H9 (cell line): ENCODE data around the gene DNAJC15. TPM values are rescaled to one million over a fixed set of nuclear protein-coding genes. Genes with fewer than 3 reads are reported as not detected.

Source experiments
- DNase-seq: peaks from one replicate; pipeline ENCODE4 v3.0.0-alpha.2; 2017
- H2AFZ ChIP-seq: one replicate; pipeline ENCODE4 v1.6.1; 2013; ENCODE audit warnings: mild to moderate bottlenecking, low read length, control low read depth, moderate library complexity
- H2AK5ac ChIP-seq: 2 replicates; pipeline ENCODE4 v1.6.1; 2013; ENCODE audit warnings: low read length, control low read depth, mixed read lengths; ENCODE audit not compliant: insufficient read length
- H2BK120ac ChIP-seq: one replicate; pipeline ENCODE4 v1.6.1; 2013; ENCODE audit warnings: low read depth, mild to moderate bottlenecking, low read length, control low read depth, inconsistent platforms; ENCODE audit not compliant: poor library complexity, severe bottlenecking
- H2BK12ac ChIP-seq: 2 replicates; pipeline ENCODE4 v1.6.1; 2013; ENCODE audit warnings: low read length, control low read depth, mixed read lengths, low read depth; ENCODE audit not compliant: insufficient read length
- H2BK15ac ChIP-seq: 2 replicates; pipeline ENCODE4 v1.6.1; 2013; ENCODE audit warnings: low read depth, low read length, control low read depth
- H2BK20ac ChIP-seq: one replicate; pipeline ENCODE4 v1.6.1; 2013; ENCODE audit warnings: low read depth, mild to moderate bottlenecking, low read length, control low read depth, inconsistent platforms; ENCODE audit not compliant: poor library complexity, severe bottlenecking
- H2BK5ac ChIP-seq: 2 replicates; pipeline ENCODE4 v1.6.1; 2013; ENCODE audit warnings: low read length, control low read depth, mixed read lengths; ENCODE audit not compliant: insufficient read length
- H3K14ac ChIP-seq: 2 replicates; pipeline ENCODE4 v1.6.1; 2013; ENCODE audit warnings: low read length, control low read depth; ENCODE audit not compliant: insufficient read depth
- H3K18ac ChIP-seq: 2 replicates; pipeline ENCODE4 v1.6.1; 2013; ENCODE audit warnings: low read depth, mild to moderate bottlenecking, mixed read lengths, low read length, control low read depth; ENCODE audit not compliant: insufficient read length
- H3K23ac ChIP-seq: 2 replicates; pipeline ENCODE4 v1.6.1; 2013; ENCODE audit warnings: low read length, control low read depth, mixed read lengths, low read depth; ENCODE audit not compliant: insufficient read length
- H3K23me2 ChIP-seq: 2 replicates; pipeline ENCODE4 v1.6.1; 2013; ENCODE audit warnings: low read depth, mild to moderate bottlenecking, mixed read lengths, low read length, control low read depth; ENCODE audit not compliant: insufficient read length, poor library complexity, severe bottlenecking
- H3K27ac ChIP-seq: 2 replicates; pipeline ENCODE4 v1.5.1; 2013; ENCODE audit warnings: low read length, control low read depth, mixed read lengths, low read depth; ENCODE audit not compliant: insufficient read length
- H3K27me3 ChIP-seq: 2 replicates; pipeline ENCODE4 v1.6.1; 2013; ENCODE audit warnings: low read length, control low read depth, inconsistent platforms; ENCODE audit not compliant: insufficient read depth
- H3K4ac ChIP-seq: 2 replicates; pipeline ENCODE4 v1.6.1; 2013; ENCODE audit warnings: low read depth, mild to moderate bottlenecking, control low read depth, inconsistent platforms, low read length, moderate library complexity
- H3K4me1 ChIP-seq: 2 replicates; pipeline ENCODE4 v1.6.1; 2013; ENCODE audit warnings: low read length, control low read depth, inconsistent platforms; ENCODE audit not compliant: insufficient read depth
- H3K4me2 ChIP-seq: 2 replicates; pipeline ENCODE4 v1.6.1; 2013; ENCODE audit warnings: low read length, control low read depth, mixed read lengths; ENCODE audit not compliant: insufficient read length, insufficient read depth
- H3K56ac ChIP-seq: 2 replicates; pipeline ENCODE4 v1.6.1; 2013; ENCODE audit warnings: low read depth, mild to moderate bottlenecking, mixed read lengths, low read length, control low read depth; ENCODE audit not compliant: insufficient read length
- H3K79me1 ChIP-seq: 2 replicates; pipeline ENCODE4 v1.6.1; 2013; ENCODE audit warnings: low read depth, mild to moderate bottlenecking, moderate library complexity, low read length, control low read depth, inconsistent platforms; ENCODE audit not compliant: insufficient read depth, poor library complexity, severe bottlenecking
- H3K79me2 ChIP-seq: 2 replicates; pipeline ENCODE4 v1.6.1; 2013; ENCODE audit warnings: low read length, control low read depth, inconsistent platforms; ENCODE audit not compliant: insufficient read depth
- H3K9ac ChIP-seq: 2 replicates; pipeline ENCODE4 v1.6.1; 2013; ENCODE audit warnings: low read length, control low read depth, mixed read lengths; ENCODE audit not compliant: insufficient read length; ENCODE audit errors: extremely low read depth
- H3K9me3 ChIP-seq: one replicate; pipeline ENCODE4 v1.6.1; 2013; ENCODE audit warnings: low read depth, low read length, inconsistent platforms; ENCODE audit not compliant: control insufficient read depth
- H3T11ph ChIP-seq: one replicate; pipeline ENCODE4 v1.6.1; 2013; ENCODE audit warnings: mild to moderate bottlenecking, low read length, control low read depth, inconsistent platforms
- H4K20me1 ChIP-seq: one replicate; pipeline ENCODE4 v1.6.1; 2013; ENCODE audit not compliant: control insufficient read depth, insufficient read length, insufficient read depth
- H4K5ac ChIP-seq: 2 replicates; pipeline ENCODE4 v1.6.1; 2013; ENCODE audit warnings: low read depth, mild to moderate bottlenecking, mixed read lengths, low read length, control low read depth; ENCODE audit not compliant: insufficient read length
- H4K8ac ChIP-seq: replicated peaks from 2 replicates; pipeline ENCODE4 v1.6.1; 2013; ENCODE audit warnings: low read length, control low read depth, mixed read lengths, low read depth; ENCODE audit not compliant: insufficient read length
- H4K91ac ChIP-seq: 2 replicates; pipeline ENCODE4 v1.6.1; 2013; ENCODE audit warnings: low read depth, mild to moderate bottlenecking, moderate library complexity, mixed read lengths, low read length, control low read depth; ENCODE audit not compliant: insufficient read length
- H3K27ac Mint-ChIP-seq, 3 experiments: 2 replicates in 2 of 3; 3 replicates in 1 of 3; pipeline ENCODE4 v1.8.0; 2020 to 2021; ENCODE audit warnings: mixed read lengths in 3 of 3, mild to moderate bottlenecking in 1 of 3, moderate library complexity in 1 of 3
- H3K27me3 Mint-ChIP-seq: 2 replicates; pipeline ENCODE4 v1.8.0; 2021; ENCODE audit warnings: low read depth, mild to moderate bottlenecking, moderate library complexity, mixed read lengths
- H3K36me3 Mint-ChIP-seq, 3 experiments: 2 replicates in 2 of 3; 3 replicates in 1 of 3; pipeline ENCODE4 v1.8.0; 2020 to 2021; ENCODE audit warnings: low read depth in 3 of 3, mixed read lengths in 3 of 3; ENCODE audit not compliant: insufficient read depth in 1 of 3
- H3K4me1 Mint-ChIP-seq, 2 experiments: 2 replicates each; pipeline ENCODE4 v1.8.0; 2020; ENCODE audit warnings: mixed read lengths in 2 of 2
- H3K4me3 Mint-ChIP-seq, 2 experiments: 2 replicates in 1 of 2; 3 replicates in 1 of 2; pipeline ENCODE4 v1.8.0; 2020 to 2021; ENCODE audit warnings: mild to moderate bottlenecking in 2 of 2, mixed read lengths in 2 of 2, moderate library complexity in 1 of 2
- H3K9me3 Mint-ChIP-seq, 2 experiments: 2 replicates in 1 of 2; 3 replicates in 1 of 2; pipeline ENCODE4 v1.8.0; 2020; ENCODE audit warnings: mild to moderate bottlenecking in 2 of 2, mixed read lengths in 2 of 2, moderate library complexity in 1 of 2
- CTCF ChIP-seq: fragments of 200-600 bp; sonication (generic); conservative IDR thresholded peaks from 3 replicates; pipeline ENCODE4 v1.8.0; 2021; ENCODE audit warnings: antibody characterized with exemption, mild to moderate bottlenecking
- WGBS: extraction: QIAGEN DNeasy Blood & Tissue Kit; methylation state at CpG from one replicate; pipeline ENCODE4 v1.1.7; 2013; ENCODE audit warnings: missing lambda C conversion rate, low lambda C conversion rate, mixed read lengths; ENCODE audit not compliant: insufficient read length; ENCODE audit errors: extremely low coverage; 5-methylcytosine and 5-hydroxymethylcytosine counted together
- total RNA-seq: library from RNA; stranded (reverse); gene quantifications from 2 replicates; pipeline ENCODE4 v1.2.1, GENCODE V29; 2021

DNAJC15 gene
- total RNA-seq, 1 experiment from 2014 or later: 13.4 TPM

DNA sequence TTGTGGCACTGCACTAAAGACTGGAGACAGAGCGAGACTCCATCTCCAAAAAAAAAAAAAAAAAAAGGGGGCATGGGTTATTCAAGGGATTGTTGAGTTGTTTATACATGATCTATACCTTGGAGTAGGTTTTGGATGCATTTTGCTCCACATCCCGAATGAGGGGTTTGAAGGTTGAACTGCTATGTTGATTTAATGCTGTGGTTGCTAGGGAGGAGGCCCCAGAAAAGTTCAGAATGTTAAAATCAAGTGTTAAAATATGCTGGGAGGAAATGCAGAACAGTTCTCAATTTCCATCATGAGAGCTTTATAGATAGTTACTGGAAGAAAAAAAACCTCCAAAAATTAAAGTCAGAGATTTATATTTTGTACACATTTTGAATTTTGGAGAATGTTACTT, 116.5 kb downstream of the DNAJC15 start:
- H2BK5ac ChIP-seq: no peak overlapping the region
- no peak overlapping the region for H3K4ac ChIP-seq
- H2AFZ ChIP-seq: no peak overlapping the region
- no peak overlapping the region for H3K4me3 Mint-ChIP-seq
- H3K9me3 ChIP-seq: no peaks in the 10 kb centered on the region
- no peaks in the 10 kb centered on the region for H4K20me1 ChIP-seq
- no peak overlapping the region; a peak in 1 of 7 replicates for H3K27ac Mint-ChIP-seq
- no peaks in the 10 kb centered on the region for H3K27me3 ChIP-seq
- H4K5ac ChIP-seq: no peak overlapping the region
- DNase-seq: no peak
- no peaks in the 10 kb centered on the region for H3K9me3 Mint-ChIP-seq
- H3K4me1 ChIP-seq: peaks cover 5% of the 10 kb centered on the region; the same call in 1 of the 2 replicates
- no peak overlapping the region for H3K9ac ChIP-seq
- H3K23me2 ChIP-seq: no peaks in the 10 kb centered on the region
- no peak overlapping the region for H2BK12ac ChIP-seq
- H3K23ac ChIP-seq: no peak overlapping the region
- WGBS: no CpG with 5 or more reads among the region's 2 CpGs
- no peak overlapping the region for H2AK5ac ChIP-seq
- no peak overlapping the region for H2BK120ac ChIP-seq
- H4K8ac ChIP-seq: no peak overlapping the region
- H3K4me2 ChIP-seq: no peak overlapping the region
- H4K91ac ChIP-seq: no peak overlapping the region
- no peaks in the 10 kb centered on the region for H3K79me2 ChIP-seq
- H3K14ac ChIP-seq: no peak overlapping the region
- H3T11ph ChIP-seq: no peak overlapping the region
- no peak overlapping the region for H3K27ac ChIP-seq
- peaks cover 46 to 51% of the 10 kb centered on the region in 2 experiments for H3K4me1 Mint-ChIP-seq
- H3K27me3 Mint-ChIP-seq: no peaks in the 10 kb centered on the region; the same call in none of the 2 replicates
- TF ChIP-seq CTCF: no peak
- no peak overlapping the region for H3K18ac ChIP-seq
- H2BK15ac ChIP-seq: no peak overlapping the region
- H3K79me1 ChIP-seq: no peaks in the 10 kb centered on the region
- H3K36me3 Mint-ChIP-seq: no peaks in the 10 kb centered on the region
- H2BK20ac ChIP-seq: no peak overlapping the region
- H3K56ac ChIP-seq: no peak overlapping the region
